ENCODE results near the gene GNAT2.

DNA sequence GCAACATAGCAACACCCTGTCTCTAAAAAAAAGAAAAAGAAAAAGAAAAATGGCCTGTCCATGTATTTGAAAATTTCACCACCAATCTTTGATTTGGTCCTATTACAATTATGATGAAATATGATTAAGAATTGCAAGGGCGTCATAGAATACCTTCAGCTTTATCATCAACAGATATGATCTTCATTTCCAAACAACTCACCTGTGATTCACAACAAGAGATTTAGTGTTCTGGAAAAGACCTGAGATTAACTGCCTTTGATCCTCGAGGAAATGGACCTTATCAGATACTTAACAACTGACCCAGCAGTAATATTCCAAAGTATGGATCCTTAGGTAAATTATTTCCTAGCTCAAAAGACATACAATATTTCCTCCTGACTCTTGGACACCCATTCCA, 33.0 kb upstream of the GNAT2 start:
- no peak for TF ChIP-seq POLR2AphosphoS5 (IDR thresholded peaks at IDR 0.05)
- TF ChIP-seq POLR2A (IDR thresholded peaks at IDR 0.05) = no peak
- TF ChIP-seq, protein P1, sequence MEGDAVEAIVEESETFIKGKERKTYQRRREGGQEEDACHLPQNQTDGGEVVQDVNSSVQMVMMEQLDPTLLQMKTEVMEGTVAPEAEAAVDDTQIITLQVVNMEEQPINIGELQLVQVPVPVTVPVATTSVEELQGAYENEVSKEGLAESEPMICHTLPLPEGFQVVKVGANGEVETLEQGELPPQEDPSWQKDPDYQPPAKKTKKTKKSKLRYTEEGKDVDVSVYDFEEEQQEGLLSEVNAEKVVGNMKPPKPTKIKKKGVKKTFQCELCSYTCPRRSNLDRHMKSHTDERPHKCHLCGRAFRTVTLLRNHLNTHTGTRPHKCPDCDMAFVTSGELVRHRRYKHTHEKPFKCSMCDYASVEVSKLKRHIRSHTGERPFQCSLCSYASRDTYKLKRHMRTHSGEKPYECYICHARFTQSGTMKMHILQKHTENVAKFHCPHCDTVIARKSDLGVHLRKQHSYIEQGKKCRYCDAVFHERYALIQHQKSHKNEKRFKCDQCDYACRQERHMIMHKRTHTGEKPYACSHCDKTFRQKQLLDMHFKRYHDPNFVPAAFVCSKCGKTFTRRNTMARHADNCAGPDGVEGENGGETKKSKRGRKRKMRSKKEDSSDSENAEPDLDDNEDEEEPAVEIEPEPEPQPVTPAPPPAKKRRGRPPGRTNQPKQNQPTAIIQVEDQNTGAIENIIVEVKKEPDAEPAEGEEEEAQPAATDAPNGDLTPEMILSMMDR (IDR thresholded peaks at IDR 0.05) = no peak

All from prostate gland (tissue), 2 donors.